ENCODE results near the gene BBS9. TPM values are rescaled to one million over a fixed set of nuclear protein-coding genes. Genes with fewer than 3 reads are reported as not detected.

The BBS9 gene
- polyA plus RNA-seq, 2 donors: 2.6 to 3.7 TPM

DNA sequence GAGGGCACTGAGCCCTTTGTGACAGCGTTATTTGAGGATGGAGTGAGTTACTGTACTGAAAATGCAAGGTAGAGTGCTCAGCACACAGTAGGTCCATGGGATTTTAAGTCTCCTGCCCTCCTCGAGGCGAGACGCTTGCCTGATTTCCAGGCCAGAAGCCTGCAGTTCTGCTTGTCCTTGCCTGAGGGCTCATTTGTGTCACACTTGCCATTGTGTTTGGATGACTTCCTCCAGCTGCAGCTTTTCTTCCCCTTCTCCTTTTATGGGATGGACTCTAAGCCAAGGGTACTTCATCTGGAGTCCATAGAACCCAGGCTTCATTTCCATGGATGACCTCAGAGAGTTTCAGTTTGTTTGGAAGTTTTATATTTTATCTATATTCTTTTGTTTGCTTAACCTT, 471.7 kb downstream of the BBS9 start:
- WGBS, 2 donors: 88 to 90% methylated on average over 4 of the region's 4 CpGs
- Histone ChIP-seq H3K4me3 (ENCODE audit: low read depth in 1 of 2, low read length in 2 of 2) (no peak overlapping the region), H3K4me1 (ENCODE audit: control insufficient read depth in 2 of 2, insufficient read depth in 2 of 2, low read length in 1 of 2) (no peaks in the 10 kb centered on the region), H3K27ac (ENCODE audit: low read depth in 2 of 2, low read length in 1 of 2) (no peak overlapping the region), H3K9me3 (ENCODE audit: control insufficient read depth in 2 of 2, insufficient read depth in 1 of 2, low read depth in 1 of 2, low read length in 1 of 2) (no peaks in the 10 kb centered on the region), H3K36me3 (ENCODE audit: control insufficient read depth in 2 of 2, insufficient read depth in 2 of 2, low read length in 1 of 2) (no peaks in the 10 kb centered on the region), H3K27me3 (ENCODE audit: control insufficient read depth in 1 of 2, insufficient read depth in 2 of 2, low read length in 2 of 2) (no peaks in the 10 kb centered on the region)

DNA sequence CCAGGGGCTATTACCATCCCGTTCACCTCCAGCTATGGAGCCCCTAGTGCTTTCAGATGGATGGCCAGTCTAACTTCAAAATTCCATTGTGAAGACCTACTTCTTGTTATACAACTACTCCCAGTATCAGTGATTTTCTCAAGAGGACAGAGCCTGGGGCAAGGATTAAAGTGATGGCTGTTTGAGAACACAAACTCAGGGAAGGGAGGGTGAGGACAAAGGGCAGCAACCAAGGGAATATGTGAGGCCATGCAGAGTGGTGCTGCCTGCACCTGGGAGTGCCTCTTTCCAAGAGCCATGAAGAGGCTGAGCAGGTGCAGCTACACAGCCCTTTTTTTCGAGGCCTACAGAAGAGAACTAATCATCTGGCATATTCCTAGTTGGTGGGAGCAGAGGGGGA, 472.5 kb downstream of the BBS9 start:
- Histone ChIP-seq H3K36me3 (ENCODE audit: control insufficient read depth in 2 of 2, insufficient read depth in 2 of 2, low read length in 1 of 2) (no peaks in the 10 kb centered on the region), H3K9me3 (ENCODE audit: control insufficient read depth in 2 of 2, insufficient read depth in 1 of 2, low read depth in 1 of 2, low read length in 1 of 2) (no peaks in the 10 kb centered on the region), H3K27ac (ENCODE audit: low read depth in 2 of 2, low read length in 1 of 2) (no peak overlapping the region), H3K4me3 (ENCODE audit: low read depth in 1 of 2, low read length in 2 of 2) (no peak overlapping the region), H3K27me3 (ENCODE audit: control insufficient read depth in 1 of 2, insufficient read depth in 2 of 2, low read length in 2 of 2) (no peaks in the 10 kb centered on the region), H3K4me1 (ENCODE audit: control insufficient read depth in 2 of 2, insufficient read depth in 2 of 2, low read length in 1 of 2) (no peaks in the 10 kb centered on the region)
- 90 to 96% methylated on average over 2 of the region's 2 CpGs for WGBS, 2 donors

- 83 to 85% methylated on average over 2 of the region's 2 CpGs for WGBS, 2 donors
These were observed 474.7 kb downstream of the BBS9 start for GRCh38 chr7:33604056-33604455.

DNA sequence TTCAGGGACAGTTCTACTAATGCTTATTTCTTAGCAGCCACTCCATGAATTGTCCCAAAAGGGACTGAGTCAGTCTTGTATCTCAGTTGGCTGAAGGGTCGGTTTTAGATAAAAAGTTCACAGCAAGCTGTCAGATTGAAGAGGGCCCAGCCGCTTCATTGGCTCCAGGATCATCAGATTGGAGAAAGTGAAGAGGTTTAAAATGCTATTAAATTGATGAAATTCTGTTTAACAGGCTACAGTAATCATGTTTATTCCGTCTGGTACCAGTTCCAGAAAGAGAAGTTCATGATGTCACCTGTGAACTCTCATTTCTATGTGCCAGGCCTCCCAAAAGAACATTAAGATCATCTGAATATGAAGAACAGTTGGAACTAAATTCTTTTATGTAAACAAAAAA, 481.6 kb downstream of the BBS9 start:
- Histone ChIP-seq H3K4me1 (ENCODE audit: control insufficient read depth in 2 of 2, insufficient read depth in 2 of 2, low read length in 1 of 2) (no peaks in the 10 kb centered on the region), H3K27me3 (ENCODE audit: control insufficient read depth in 1 of 2, insufficient read depth in 2 of 2, low read length in 2 of 2) (no peaks in the 10 kb centered on the region), H3K9me3 (ENCODE audit: control insufficient read depth in 2 of 2, insufficient read depth in 1 of 2, low read depth in 1 of 2, low read length in 1 of 2) (no peaks in the 10 kb centered on the region), H3K4me3 (ENCODE audit: low read depth in 1 of 2, low read length in 2 of 2) (no peak overlapping the region), H3K27ac (ENCODE audit: low read depth in 2 of 2, low read length in 1 of 2) (no peak overlapping the region), H3K36me3 (ENCODE audit: control insufficient read depth in 2 of 2, insufficient read depth in 2 of 2, low read length in 1 of 2) (no peaks in the 10 kb centered on the region)
- 88 to 90% methylated on average over 3 of the region's 3 CpGs for WGBS, 2 donors

More at GRCh38 chr7:33604056-33604455, 474.7 kb downstream of the BBS9 start:
- no peaks in the 10 kb centered on the region for H3K9me3 ChIP-seq (ENCODE audit: control insufficient read depth in 2 of 2, insufficient read depth in 1 of 2, low read depth in 1 of 2, low read length in 1 of 2)
- H3K27ac ChIP-seq (ENCODE audit: low read depth in 2 of 2, low read length in 1 of 2): no peak overlapping the region
- H3K4me3 ChIP-seq (ENCODE audit: low read depth in 1 of 2, low read length in 2 of 2): no peak overlapping the region
- no peaks in the 10 kb centered on the region for H3K27me3 ChIP-seq (ENCODE audit: control insufficient read depth in 1 of 2, insufficient read depth in 2 of 2, low read length in 2 of 2)
- no peaks in the 10 kb centered on the region for H3K4me1 ChIP-seq (ENCODE audit: control insufficient read depth in 2 of 2, insufficient read depth in 2 of 2, low read length in 1 of 2)
- H3K36me3 ChIP-seq (ENCODE audit: control insufficient read depth in 2 of 2, insufficient read depth in 2 of 2, low read length in 1 of 2): no peaks in the 10 kb centered on the region

- no peak overlapping the region for H3K27ac ChIP-seq (ENCODE audit: low read depth in 2 of 2, low read length in 1 of 2)
- H3K27me3 ChIP-seq (ENCODE audit: control insufficient read depth in 1 of 2, insufficient read depth in 2 of 2, low read length in 2 of 2): no peaks in the 10 kb centered on the region
- no peak overlapping the region for H3K4me3 ChIP-seq (ENCODE audit: low read depth in 1 of 2, low read length in 2 of 2)
- WGBS, 2 donors: 73 to 88% methylated on average over 1 of the region's 1 CpG
- H3K36me3 ChIP-seq (ENCODE audit: control insufficient read depth in 2 of 2, insufficient read depth in 2 of 2, low read length in 1 of 2): no peaks in the 10 kb centered on the region
- H3K9me3 ChIP-seq (ENCODE audit: control insufficient read depth in 2 of 2, insufficient read depth in 1 of 2, low read depth in 1 of 2, low read length in 1 of 2): no peaks in the 10 kb centered on the region
- H3K4me1 ChIP-seq (ENCODE audit: control insufficient read depth in 2 of 2, insufficient read depth in 2 of 2, low read length in 1 of 2): no peaks in the 10 kb centered on the region
These were observed 483.1 kb downstream of the BBS9 start for GRCh38 chr7:33612442-33612841.

GRCh38 chr7:33614357-33615117, 485.2 kb downstream of the BBS9 start:
- 83% methylated on average over 6 of the region's 6 CpGs for WGBS, 2 donors
- H3K36me3 ChIP-seq (ENCODE audit: control insufficient read depth in 2 of 2, insufficient read depth in 2 of 2, low read length in 1 of 2): no peaks in the 10 kb centered on the region
- H3K27me3 ChIP-seq (ENCODE audit: control insufficient read depth in 1 of 2, insufficient read depth in 2 of 2, low read length in 2 of 2): no peaks in the 10 kb centered on the region
- no peak overlapping the region for H3K27ac ChIP-seq (ENCODE audit: low read depth in 2 of 2, low read length in 1 of 2)
- no peak overlapping the region for H3K4me3 ChIP-seq (ENCODE audit: low read depth in 1 of 2, low read length in 2 of 2)
- H3K9me3 ChIP-seq (ENCODE audit: control insufficient read depth in 2 of 2, insufficient read depth in 1 of 2, low read depth in 1 of 2, low read length in 1 of 2): no peaks in the 10 kb centered on the region
- H3K4me1 ChIP-seq (ENCODE audit: control insufficient read depth in 2 of 2, insufficient read depth in 2 of 2, low read length in 1 of 2): no peaks in the 10 kb centered on the region

GRCh38 chr7:33616752-33617151, 487.4 kb downstream of the BBS9 start:
- 76 to 82% methylated on average over 2 of the region's 2 CpGs for WGBS, 2 donors
- H3K27me3 ChIP-seq (ENCODE audit: control insufficient read depth in 1 of 2, insufficient read depth in 2 of 2, low read length in 2 of 2): no peaks in the 10 kb centered on the region

GRCh38 chr7:33619264-33619663, 489.9 kb downstream of the BBS9 start:
- Histone ChIP-seq H3K4me1 (ENCODE audit: control insufficient read depth in 2 of 2, insufficient read depth in 2 of 2, low read length in 1 of 2) (no peaks in the 10 kb centered on the region), H3K27me3 (ENCODE audit: control insufficient read depth in 1 of 2, insufficient read depth in 2 of 2, low read length in 2 of 2) (no peaks in the 10 kb centered on the region)
- 76 to 90% methylated on average over 2 of the region's 2 CpGs for WGBS, 2 donors

More at GRCh38 chr7:33616752-33617151, 487.4 kb downstream of the BBS9 start:
- H3K36me3 ChIP-seq (ENCODE audit: control insufficient read depth in 2 of 2, insufficient read depth in 2 of 2, low read length in 1 of 2): no peaks in the 10 kb centered on the region
- H3K4me1 ChIP-seq (ENCODE audit: control insufficient read depth in 2 of 2, insufficient read depth in 2 of 2, low read length in 1 of 2): no peaks in the 10 kb centered on the region
- no peak overlapping the region for H3K27ac ChIP-seq (ENCODE audit: low read depth in 2 of 2, low read length in 1 of 2)
- H3K9me3 ChIP-seq (ENCODE audit: control insufficient read depth in 2 of 2, insufficient read depth in 1 of 2, low read depth in 1 of 2, low read length in 1 of 2): no peaks in the 10 kb centered on the region
- H3K4me3 ChIP-seq (ENCODE audit: low read depth in 1 of 2, low read length in 2 of 2): no peak overlapping the region

DNA sequence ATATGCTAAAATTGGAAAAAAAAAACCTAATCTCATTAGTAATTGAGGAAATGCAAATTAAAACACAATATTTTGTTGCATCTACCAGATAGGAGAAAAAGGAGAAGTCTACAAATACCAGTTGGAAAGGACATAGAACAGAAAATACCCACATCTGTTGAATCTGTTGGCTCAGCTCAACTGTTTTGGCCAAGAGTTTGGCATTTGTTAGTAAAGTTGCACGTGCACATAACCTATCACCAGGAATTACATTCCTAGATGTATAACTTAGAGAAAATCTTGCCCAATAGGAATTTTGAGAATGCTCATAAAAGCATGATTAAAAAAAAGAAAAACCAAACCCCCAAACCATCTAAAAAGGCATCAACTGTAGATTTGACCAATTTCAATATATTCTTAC, 493.9 kb downstream of the BBS9 start:
- Histone ChIP-seq H3K27me3 (ENCODE audit: control insufficient read depth in 1 of 2, insufficient read depth in 2 of 2, low read length in 2 of 2) (no peaks in the 10 kb centered on the region), H3K4me1 (ENCODE audit: control insufficient read depth in 2 of 2, insufficient read depth in 2 of 2, low read length in 1 of 2) (no peaks in the 10 kb centered on the region), H3K4me3 (ENCODE audit: low read depth in 1 of 2, low read length in 2 of 2) (no peak overlapping the region), H3K36me3 (ENCODE audit: control insufficient read depth in 2 of 2, insufficient read depth in 2 of 2, low read length in 1 of 2) (no peaks in the 10 kb centered on the region), H3K27ac (ENCODE audit: low read depth in 2 of 2, low read length in 1 of 2) (no peak overlapping the region), H3K9me3 (ENCODE audit: control insufficient read depth in 2 of 2, insufficient read depth in 1 of 2, low read depth in 1 of 2, low read length in 1 of 2) (no peaks in the 10 kb centered on the region)
- 58 to 65% methylated on average over 1 of the region's 1 CpG for WGBS, 2 donors

More at GRCh38 chr7:33619264-33619663, 489.9 kb downstream of the BBS9 start:
- Histone ChIP-seq H3K4me3 (ENCODE audit: low read depth in 1 of 2, low read length in 2 of 2) (no peak overlapping the region), H3K27ac (ENCODE audit: low read depth in 2 of 2, low read length in 1 of 2) (no peak overlapping the region), H3K9me3 (ENCODE audit: control insufficient read depth in 2 of 2, insufficient read depth in 1 of 2, low read depth in 1 of 2, low read length in 1 of 2) (no peaks in the 10 kb centered on the region), H3K36me3 (ENCODE audit: control insufficient read depth in 2 of 2, insufficient read depth in 2 of 2, low read length in 1 of 2) (no peaks in the 10 kb centered on the region)

- Histone ChIP-seq H3K4me3 (ENCODE audit: low read depth in 1 of 2, low read length in 2 of 2) (no peak overlapping the region), H3K4me1 (ENCODE audit: control insufficient read depth in 2 of 2, insufficient read depth in 2 of 2, low read length in 1 of 2) (no peaks in the 10 kb centered on the region), H3K27ac (ENCODE audit: low read depth in 2 of 2, low read length in 1 of 2) (no peak overlapping the region), H3K36me3 (ENCODE audit: control insufficient read depth in 2 of 2, insufficient read depth in 2 of 2, low read length in 1 of 2) (no peaks in the 10 kb centered on the region), H3K9me3 (ENCODE audit: control insufficient read depth in 2 of 2, insufficient read depth in 1 of 2, low read depth in 1 of 2, low read length in 1 of 2) (no peaks in the 10 kb centered on the region), H3K27me3 (ENCODE audit: control insufficient read depth in 1 of 2, insufficient read depth in 2 of 2, low read length in 2 of 2) (no peaks in the 10 kb centered on the region)
These were observed 494.9 kb downstream of the BBS9 start for GRCh38 chr7:33624215-33624614.
